Measurements from ENCODE around the gene RBM27. TPM values are rescaled to one million over a fixed set of nuclear protein-coding genes. Genes with fewer than 3 reads are reported as not detected.

Gene RBM27
- total and polyA plus RNA-seq, 10 of the 15 experiments (the other 5 are each of a cell fraction or from before 2014, with no cell fraction given): 5.8 to 33.9 (median 16.9) TPM

- intact Hi-C loops (cut with micrococcal nuclease; ENCODE audit: unreplicated experiment) (no loop called here), in situ Hi-C loops (cut with MboI) (no loop called here)
- TF ChIP-seq EP300 (IDR thresholded peaks at IDR 0.05; ENCODE audit: borderline replicate concordance in 1 of 2, control insufficient read depth in 1 of 2, low read depth in 2 of 2, low read length in 2 of 2) (no peak), IRF4 (IDR thresholded peaks at IDR 0.05; ENCODE audit: low read depth, low read length) (no peak), EGR1 (IDR thresholded peaks at IDR 0.05; ENCODE audit: borderline replicate concordance in 1 of 2, low read depth in 2 of 2, low read length in 2 of 2) (no peak), CTCF (IDR thresholded peaks at IDR 0.05 in 2 of 3, conservative IDR thresholded peaks at IDR 0.05 in 1 of 3; ENCODE audit: control insufficient read depth in 2 of 3, extremely low read depth in 1 of 3, insufficient read depth in 1 of 3, low read depth in 3 of 3, low read length in 3 of 3) (no peak), TCF12 (IDR thresholded peaks at IDR 0.05; ENCODE audit: low read depth, low read length) (no peak), FOS (IDR thresholded peaks at IDR 0.05; ENCODE audit: borderline replicate concordance, extremely low read depth, insufficient read length) (no peak), RELA (IDR thresholded peaks at IDR 0.05; ENCODE audit: borderline replicate concordance, partially characterized antibody) (no peak)
- Histone ChIP-seq H3K79me2 (ENCODE audit: control insufficient read depth, insufficient read depth, low read length) (no peaks in the 10 kb centered on the region), H3K9ac (ENCODE audit: control insufficient read depth, insufficient read depth, low read length) (no peak overlapping the region), H3K36me3 (ENCODE audit: control insufficient read depth in 2 of 2, insufficient read depth in 2 of 2, low read length in 1 of 2) (peaks cover 5 to 29% of the 10 kb centered on the region in 2 experiments), H2AFZ (ENCODE audit: control insufficient read depth, low read depth, low read length) (no peak overlapping the region), H3K27ac (ENCODE audit: control insufficient read depth, insufficient read depth) (no peak overlapping the region), H3K4me2 (ENCODE audit: control insufficient read depth, insufficient read depth) (no peak overlapping the region), H4K20me1 (ENCODE audit: control insufficient read depth, insufficient read depth) (no peaks in the 10 kb centered on the region), H3K4me3 (no peak overlapping the region), H3K9me3 (replicated peaks; ENCODE audit: control insufficient read depth, insufficient read depth, low read length) (no peaks in the 10 kb centered on the region), H3K4me1 (ENCODE audit: control insufficient read depth, insufficient read depth, low read length) (no peaks in the 10 kb centered on the region), H3K27me3 (replicated peaks in 1 of 2; ENCODE audit: control insufficient read depth in 2 of 2, insufficient read depth in 2 of 2, low read length in 1 of 2) (no peaks in the 10 kb centered on the region)
- FAIRE-seq: no peak
- ChIA-PET POLR2A (no interaction called here), RAD21 (ENCODE audit: unreplicated experiment) (no interaction called here), CTCF (interaction anchor here (1.2 kb wide), 1 partner anchor 132 kb away, joined by 3 read pairs; no protein-coding TSS in a partner anchor), SMC1A (ENCODE audit: uncharacterized antibody, unreplicated experiment) (no interaction called here)
- DNase-seq (ENCODE audit: low read depth, low spot score): no peak
- BruUV-seq (replicated peaks): no TSS peak
- ATAC-seq: no peak
These were observed 45.1 kb upstream of the RBM27 start for GRCh38 chr5:146158255-146158654.
